ENCODE measurements around the gene FRY.

Gene FRY

GRCh38 chr13:32136061-32136460 lies 104.5 kb downstream of the FRY start:
- no peak for DNase-seq

- DNase-seq = no peak
These were observed 105.1 kb downstream of the FRY start for GRCh38 chr13:32136716-32137115.

GRCh38 chr13:32139251-32139650 lies 107.7 kb downstream of the FRY start:
- no peak for DNase-seq

GRCh38 chr13:32140109-32140508 lies 108.5 kb downstream of the FRY start:
- DNase-seq = no peak

- no peak for DNase-seq
These were observed 109.9 kb downstream of the FRY start for GRCh38 chr13:32141462-32141861.

- no peak for DNase-seq
These were observed 110.5 kb downstream of the FRY start for GRCh38 chr13:32142115-32142514.

GRCh38 chr13:32142956-32143375 lies 111.4 kb downstream of the FRY start:
- DNase-seq = no peak

- DNase-seq = no peak
These were observed 115.6 kb downstream of the FRY start for GRCh38 chr13:32147193-32147592.

GRCh38 chr13:32147976-32148375 lies 116.4 kb downstream of the FRY start:
- no peak for DNase-seq

- no peak for DNase-seq
These were observed 118.7 kb downstream of the FRY start for GRCh38 chr13:32150239-32150638.

GRCh38 chr13:32150794-32151193 lies 119.2 kb downstream of the FRY start:
- no peak for DNase-seq

- no peak for DNase-seq
These were observed 119.7 kb downstream of the FRY start for GRCh38 chr13:32151240-32151639.

- no peak for DNase-seq
These were observed 121.5 kb downstream of the FRY start for GRCh38 chr13:32153056-32153455.

- no peak for DNase-seq
These were observed 127.7 kb downstream of the FRY start for GRCh38 chr13:32159137-32159869.

- DNase-seq = no peak
These were observed 130.9 kb downstream of the FRY start for GRCh38 chr13:32162395-32163005.

GRCh38 chr13:32164622-32165268 lies 133.2 kb downstream of the FRY start:
- DNase-seq = no peak

- no peak for DNase-seq
These were observed 134.2 kb downstream of the FRY start for GRCh38 chr13:32165796-32166195.

- no peak for DNase-seq
These were observed 136.6 kb downstream of the FRY start for GRCh38 chr13:32168131-32168530.

GRCh38 chr13:32170841-32171240 lies 139.3 kb downstream of the FRY start:
- no peak for DNase-seq

- DNase-seq = no peak
These were observed 142.3 kb downstream of the FRY start for GRCh38 chr13:32173881-32174280.

- DNase-seq = no peak
These were observed 142.8 kb downstream of the FRY start for GRCh38 chr13:32174366-32174765.

- DNase-seq = no peak
These were observed 143.7 kb downstream of the FRY start for GRCh38 chr13:32175307-32175706.

GRCh38 chr13:32175943-32176342 lies 144.4 kb downstream of the FRY start:
- no peak for DNase-seq

GRCh38 chr13:32176696-32177095 lies 145.1 kb downstream of the FRY start:
- DNase-seq = no peak
